Suppressor macrophage (primary cell): Measurements from ENCODE around the gene ZNF665.
"Not testable (repeated sequence)": the region's sequence is repeated elsewhere in the genome, so short reads cannot be mapped to it uniquely, and the experiment has no call there.

Experiments
- DNase-seq, 4 experiments: peaks; one replicate each; pipeline ENCODE4 v3.0.0-alpha.2; 2020 to 2022

Gene ZNF665

DNA sequence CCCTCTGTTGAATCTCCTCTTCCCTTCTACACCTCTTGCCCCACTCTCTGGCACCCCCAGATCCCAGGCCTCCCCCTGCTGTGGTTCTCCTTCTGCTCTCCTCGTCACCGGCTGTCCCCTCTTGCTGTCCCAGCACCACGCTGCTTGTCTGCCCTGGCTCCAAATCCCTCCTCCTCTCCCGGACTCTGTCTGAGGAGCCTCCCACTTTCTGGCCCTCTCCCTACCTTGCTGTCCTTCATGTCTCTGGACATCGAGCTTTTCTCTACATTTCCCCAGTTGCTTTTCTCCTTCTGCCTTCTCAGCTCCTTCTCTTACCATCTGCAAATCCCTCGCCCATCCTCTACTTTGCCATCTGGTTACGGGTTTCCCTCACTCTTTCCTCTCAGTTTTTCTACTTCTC lies 35.5 kb downstream of the ZNF665 start:
- DNase-seq: no peak

DNA sequence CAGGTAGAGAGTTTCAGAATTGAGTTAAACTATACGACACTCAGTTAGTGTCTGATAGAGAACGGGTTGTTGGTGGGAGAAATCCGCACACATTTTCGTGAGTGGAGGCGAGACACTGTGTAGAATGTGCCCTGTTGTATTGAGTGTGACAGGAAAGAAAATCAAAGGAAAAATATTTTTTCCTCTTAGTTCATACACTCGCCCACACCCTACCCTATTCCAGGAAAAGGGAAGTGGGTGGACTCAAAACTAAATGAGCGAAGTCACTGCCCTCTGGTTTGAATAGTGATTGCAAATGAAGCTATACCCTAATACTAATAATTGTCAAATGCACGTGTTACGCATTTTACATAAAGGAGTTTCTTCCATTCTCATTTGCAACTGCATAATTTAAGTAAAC lies 36.3 kb downstream of the ZNF665 start:
- peak in 1 of 4 experiments; percentile 17 for DNase-seq

GRCh38 chr19:53147645-53148044 lies 45.5 kb downstream of the ZNF665 start:
- DNase-seq: no peak

DNA sequence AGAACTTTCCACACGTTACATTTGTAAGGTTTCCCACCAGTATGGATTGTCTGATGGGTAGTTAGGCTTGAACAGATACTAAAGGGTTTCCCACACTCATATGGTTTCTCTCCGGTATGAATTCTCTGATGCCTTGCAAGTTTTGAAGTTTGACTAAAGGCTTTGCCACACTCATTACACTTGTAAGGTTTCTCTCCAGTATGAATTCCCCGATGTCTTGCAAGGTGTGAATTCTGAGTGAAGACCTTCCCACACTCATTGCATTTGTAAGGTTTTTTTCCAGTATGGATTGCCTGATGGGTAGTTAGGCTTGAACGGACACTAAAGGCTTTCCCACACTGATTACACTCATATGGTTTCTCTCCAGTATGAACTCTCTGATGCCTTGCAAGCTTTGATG lies 52.8 kb downstream of the ZNF665 start:
- no peak for DNase-seq

DNA sequence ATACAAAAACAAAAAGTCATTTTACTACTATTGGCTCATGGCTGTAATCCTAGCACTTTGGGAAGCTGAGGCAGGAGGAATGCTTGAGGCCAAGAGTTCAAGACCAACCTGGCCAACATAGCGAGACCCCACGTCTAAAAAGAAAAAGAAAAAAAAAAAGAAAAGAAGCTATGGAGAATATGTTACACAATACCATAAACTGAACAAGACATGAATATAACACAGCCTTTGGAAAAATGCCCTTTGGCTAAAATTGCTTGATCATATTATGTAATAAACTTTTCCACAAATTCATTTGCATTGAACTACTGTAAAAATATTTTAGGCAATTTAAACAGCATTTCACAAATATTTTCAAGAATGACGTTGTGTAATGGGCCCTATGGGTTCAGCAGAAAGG lies 56.7 kb downstream of the ZNF665 start:
- DNase-seq: no peak

GRCh38 chr19:53132141-53132991 lies 60.8 kb downstream of the ZNF665 start, which contains the start of gene ZNF415:
Gene ZNF415, minus strand, starts transcription at chr19:53132910. Its CDS starts 10,234 bp downstream, at chr19:53122676.
- DNase-seq: peak; percentile 45 to 81 (median 56)

- no peak for DNase-seq
Measured at GRCh38 chr19:53131727-53132126, 61.4 kb downstream of the ZNF665 start.

DNA sequence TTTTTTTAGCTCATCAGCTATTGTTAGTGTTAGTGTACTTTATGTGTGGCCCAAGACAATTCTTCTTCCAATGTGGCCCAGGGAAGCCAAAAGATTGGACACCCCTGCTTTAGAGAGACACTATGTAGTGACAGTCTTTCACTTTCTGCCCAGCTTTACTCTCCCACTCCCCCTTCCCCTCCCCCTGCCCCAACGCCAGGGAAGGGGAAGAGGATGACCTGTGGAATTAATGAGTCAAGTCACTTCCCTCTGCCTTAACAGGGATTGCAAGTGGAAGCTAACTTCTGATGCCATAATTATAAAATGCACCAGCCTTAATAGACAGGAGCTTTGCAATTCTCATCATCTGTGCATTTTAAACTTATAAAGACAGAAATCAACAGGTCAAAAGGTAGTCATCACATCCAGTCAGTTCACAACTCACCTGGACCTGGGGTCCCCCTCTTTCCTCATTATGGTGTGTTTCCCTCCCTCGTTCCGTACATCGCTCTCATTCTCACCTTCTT lies 62.0 kb downstream of the ZNF665 start:
- peak; percentile 2 to 18 (median 10) for DNase-seq

- DNase-seq: no peak
Measured at GRCh38 chr19:53130506-53130905, 62.7 kb downstream of the ZNF665 start.

DNA sequence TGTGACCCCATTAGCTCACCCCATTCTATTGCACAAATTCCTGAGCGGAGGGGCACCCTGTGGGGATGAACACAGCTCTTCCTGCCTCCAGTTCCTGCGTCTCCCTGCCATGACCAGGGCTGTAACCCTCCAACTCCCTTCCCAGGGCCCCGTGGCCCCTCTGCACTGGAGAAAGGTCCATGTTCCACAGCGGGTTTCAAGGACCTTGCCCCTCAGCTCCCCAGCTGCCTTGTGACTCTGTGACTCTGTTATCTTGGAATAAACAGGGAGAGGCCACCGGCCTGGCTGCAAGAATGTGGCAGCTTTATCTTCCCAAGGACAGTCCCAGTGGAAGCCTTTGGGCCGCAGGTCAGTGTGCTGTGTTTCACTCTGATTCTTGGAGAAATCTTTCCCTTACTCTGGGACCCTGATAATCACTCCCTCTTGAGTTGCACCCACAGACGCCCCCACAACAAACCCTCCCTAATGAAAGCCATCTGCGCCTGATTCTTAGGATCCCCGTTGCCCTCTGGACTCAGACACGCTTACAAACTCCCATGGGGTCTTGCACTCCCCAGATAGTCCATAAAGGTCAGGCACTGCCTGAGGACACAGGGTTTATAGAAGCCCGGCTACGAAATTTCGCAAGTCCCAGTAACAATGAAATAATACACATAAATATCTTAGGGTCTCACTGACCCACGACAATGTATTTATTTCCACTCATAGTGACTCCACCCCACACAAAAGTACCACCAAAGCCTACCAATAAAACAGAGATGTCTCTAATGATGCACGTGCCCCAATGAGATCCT lies 66.2 kb downstream of the ZNF665 start:
- DNase-seq: not testable (repeated sequence)

GRCh38 chr19:53123400-53123799 lies 69.8 kb downstream of the ZNF665 start:
- no peak for DNase-seq
